KOPT-K1 (cell line): ENCODE measurements around the gene ZDHHC11B.
"Not testable (repeated sequence)": the region's sequence is repeated elsewhere in the genome, so short reads cannot be mapped to it uniquely, and the experiment has no call there.

Source experiments
- H3K27ac ChIP-seq: fragments of 200-600 bp; sonication (generic); 2 replicates; pipeline ENCODE4 v1.5.1; 2016; ENCODE audit warnings: antibody characterized with exemption, mild to moderate bottlenecking, low read depth, low read length; ENCODE audit not compliant: poor library complexity, severe bottlenecking
- H3K36me3 ChIP-seq: fragments of 200-600 bp; sonication (generic); 2 replicates; pipeline ENCODE4 v1.5.1; 2017; ENCODE audit warnings: antibody characterized with exemption, mild to moderate bottlenecking, low read length, moderate library complexity; ENCODE audit not compliant: insufficient read depth
- H3K9me3 ChIP-seq: fragments of 200-600 bp; sonication (generic); 2 replicates; pipeline ENCODE4 v1.5.1; 2017; ENCODE audit warnings: antibody characterized with exemption, low read length, mild to moderate bottlenecking; ENCODE audit not compliant: insufficient read depth, poor library complexity, severe bottlenecking

Gene ZDHHC11B

DNA sequence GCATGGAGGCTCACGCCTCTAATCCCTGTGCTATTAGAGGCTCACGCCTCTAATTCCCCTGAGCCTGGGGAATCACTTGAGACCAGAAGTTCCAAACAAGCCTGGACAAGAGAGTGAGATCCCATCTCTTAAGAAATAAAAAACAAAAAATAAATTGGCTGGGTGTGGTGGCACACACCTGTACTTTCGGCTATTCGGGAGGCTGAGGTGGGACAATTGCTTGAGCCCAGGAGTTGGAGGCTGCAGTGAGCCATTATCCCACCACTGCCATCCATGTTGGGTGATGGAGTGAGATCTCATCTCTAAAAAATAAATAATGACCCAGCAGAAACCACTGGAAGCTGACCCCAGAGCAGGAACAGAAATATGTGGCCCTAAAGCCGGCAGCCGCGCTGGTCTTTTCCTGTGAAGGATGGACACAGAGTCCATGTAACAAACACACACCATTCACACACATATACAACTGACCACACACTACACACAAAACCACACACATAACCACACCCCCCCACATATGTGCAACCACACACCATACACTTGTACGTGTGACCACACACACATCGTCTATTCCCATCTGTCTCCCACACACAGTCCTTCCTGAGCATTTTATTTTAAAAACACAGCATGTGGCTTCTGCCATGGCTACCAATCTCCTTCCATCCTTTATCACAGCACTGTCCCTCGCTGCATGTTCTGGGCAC lies 51.6 kb downstream of the ZDHHC11B start:
- H3K36me3 ChIP-seq, H3K27ac ChIP-seq, H3K9me3 ChIP-seq: not testable (repeated sequence)

DNA sequence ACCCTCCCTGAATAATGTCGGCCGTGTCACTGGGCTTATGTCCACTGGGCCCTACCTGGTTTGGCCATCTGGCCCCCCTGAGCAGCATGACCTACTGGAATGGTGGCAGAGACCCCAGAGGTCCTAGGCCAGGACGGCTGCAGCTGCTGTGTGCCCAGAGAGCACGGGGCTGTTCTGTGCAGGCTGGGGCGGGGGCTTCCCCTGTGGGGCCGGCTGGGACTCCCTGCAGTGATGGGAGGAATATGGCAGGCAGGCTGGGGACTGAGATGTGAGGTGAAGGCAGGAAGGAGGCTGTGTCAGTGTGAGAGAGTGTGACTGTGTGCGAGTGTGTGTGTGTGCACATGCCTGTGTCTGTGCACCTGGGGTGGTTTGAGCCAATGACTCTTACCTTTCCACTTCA lies 55.3 kb downstream of the ZDHHC11B start:
- not testable (repeated sequence) for H3K9me3 ChIP-seq, H3K27ac ChIP-seq, H3K36me3 ChIP-seq

DNA sequence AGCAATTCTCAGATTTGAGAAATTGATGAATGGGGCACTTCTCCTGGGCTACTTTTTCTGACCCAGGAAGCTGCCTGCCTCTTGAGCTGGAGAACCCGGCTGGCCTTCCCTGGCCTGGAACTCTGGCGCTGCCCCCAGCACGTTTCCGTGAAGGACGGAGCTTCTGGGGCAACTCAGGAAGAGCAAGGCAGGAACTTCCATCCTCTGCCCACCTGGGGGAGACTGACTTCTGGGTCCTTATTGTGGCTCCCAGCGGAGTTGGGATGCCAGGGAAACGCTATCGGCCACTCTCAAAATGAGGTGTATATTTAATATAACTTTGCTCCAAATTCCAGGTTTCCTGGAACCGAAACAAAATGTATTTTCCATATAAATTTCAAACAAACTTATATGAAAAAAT lies 57.4 kb downstream of the ZDHHC11B start:
- H3K27ac ChIP-seq, H3K9me3 ChIP-seq, H3K36me3 ChIP-seq: not testable (repeated sequence)

DNA sequence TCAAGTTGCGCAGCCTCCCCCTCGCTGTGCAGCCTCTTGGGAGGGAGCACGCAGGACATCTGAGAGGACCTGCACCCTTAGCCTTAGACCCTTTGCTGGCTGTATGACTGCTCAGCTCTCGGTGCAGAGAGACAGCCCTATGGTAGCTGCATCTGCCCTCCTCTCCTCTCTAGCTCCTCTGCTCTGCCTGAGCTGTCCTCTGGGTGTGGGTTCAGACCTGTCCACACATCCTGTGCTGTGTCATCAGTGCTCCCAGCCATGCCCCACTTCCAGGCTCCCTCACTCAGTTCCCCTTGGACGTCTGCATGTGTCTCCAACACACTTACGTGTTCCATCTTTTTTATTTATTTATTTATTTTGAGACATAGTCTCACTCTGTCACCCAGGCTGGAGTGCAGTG lies 60.7 kb downstream of the ZDHHC11B start:
- not testable (repeated sequence) for H3K27ac ChIP-seq, H3K36me3 ChIP-seq
- peaks cover 11% of the 10 kb centered on the region for H3K9me3 ChIP-seq

DNA sequence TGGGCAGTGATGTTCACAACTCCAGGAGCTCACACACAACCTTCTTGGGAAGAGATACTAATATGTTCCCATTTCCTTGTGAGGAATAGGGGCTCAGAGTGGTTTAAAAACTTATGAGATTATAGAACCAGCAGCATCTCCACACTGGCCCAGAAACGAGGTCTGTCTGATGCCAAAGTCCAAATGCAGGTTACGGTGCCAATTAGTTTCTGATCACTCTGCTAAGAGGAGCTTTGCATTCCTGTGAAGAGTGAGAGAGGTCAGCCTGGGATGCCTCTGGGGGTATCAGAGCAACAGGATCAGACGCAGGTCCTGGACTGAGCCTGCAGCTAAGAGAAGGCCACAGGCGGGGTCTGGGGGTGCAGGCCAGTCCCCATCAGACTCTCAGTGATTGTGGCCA lies 61.2 kb downstream of the ZDHHC11B start:
- not testable (repeated sequence) for H3K27ac ChIP-seq, H3K36me3 ChIP-seq
- peaks cover 11% of the 10 kb centered on the region for H3K9me3 ChIP-seq

DNA sequence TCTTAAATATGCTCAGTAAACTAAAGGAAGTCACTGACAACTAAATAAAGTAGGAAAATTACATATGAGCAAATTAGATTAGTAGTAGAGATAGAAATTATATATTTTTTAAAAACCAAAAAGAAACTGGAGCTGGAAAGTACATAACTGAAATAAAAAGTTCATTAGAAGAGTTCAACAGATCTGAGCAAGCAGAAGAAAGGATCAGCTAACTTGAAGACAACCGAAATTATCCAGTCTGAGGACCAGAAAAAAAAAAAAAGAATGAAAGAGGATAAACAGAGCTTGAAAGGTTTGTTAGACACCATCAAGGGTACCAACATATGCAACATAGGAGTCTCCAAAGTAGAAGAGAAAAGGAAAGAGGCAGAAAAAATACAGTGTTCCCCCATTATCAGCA lies 65.2 kb downstream of the ZDHHC11B start:
- H3K27ac ChIP-seq, H3K36me3 ChIP-seq: not testable (repeated sequence)
- peaks cover 11% of the 10 kb centered on the region for H3K9me3 ChIP-seq

DNA sequence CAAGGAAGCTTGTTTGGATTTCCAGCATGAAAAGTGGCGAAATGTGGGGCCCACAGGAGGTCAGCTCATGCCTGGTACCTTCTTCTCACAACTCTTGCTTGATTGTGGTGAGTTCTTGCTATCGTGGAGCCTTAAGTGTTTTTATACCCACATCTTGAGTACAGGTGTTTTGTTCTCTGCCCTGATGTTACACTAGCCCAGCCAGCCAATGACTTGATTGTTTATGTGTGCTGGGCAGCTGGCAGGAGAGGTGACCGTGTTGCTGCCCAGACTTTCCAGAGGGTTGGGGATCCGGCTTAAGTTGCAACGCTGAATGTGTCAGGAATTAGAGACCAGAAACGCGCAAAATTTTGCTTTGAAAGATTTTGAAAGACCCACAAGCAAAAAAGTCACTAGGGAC lies 67.4 kb downstream of the ZDHHC11B start:
- Histone ChIP-seq H3K36me3 (no peaks in the 10 kb centered on the region), H3K27ac (no peak overlapping the region), H3K9me3 (peaks cover 11% of the 10 kb centered on the region)

DNA sequence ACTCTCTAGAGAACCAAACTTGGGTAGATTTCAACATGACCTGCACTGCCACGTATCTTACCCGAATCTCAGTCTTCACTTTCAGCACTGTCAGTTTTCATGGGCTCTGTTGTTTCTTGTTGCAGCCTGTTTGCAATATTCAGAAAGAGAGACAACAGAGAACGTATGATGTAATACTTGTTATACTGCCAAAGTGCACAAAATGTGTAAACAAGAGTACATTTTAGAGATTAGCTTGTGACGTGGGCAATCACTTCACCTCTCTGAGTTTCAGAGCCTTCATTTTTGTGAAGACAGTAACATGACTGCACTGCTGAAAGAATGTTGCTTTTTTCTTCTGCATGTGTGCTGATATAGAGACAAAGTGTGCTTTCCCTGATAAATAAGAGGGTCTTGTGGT lies 67.8 kb downstream of the ZDHHC11B start:
- H3K27ac ChIP-seq, H3K36me3 ChIP-seq: not testable (repeated sequence)
- peaks cover 11% of the 10 kb centered on the region for H3K9me3 ChIP-seq

DNA sequence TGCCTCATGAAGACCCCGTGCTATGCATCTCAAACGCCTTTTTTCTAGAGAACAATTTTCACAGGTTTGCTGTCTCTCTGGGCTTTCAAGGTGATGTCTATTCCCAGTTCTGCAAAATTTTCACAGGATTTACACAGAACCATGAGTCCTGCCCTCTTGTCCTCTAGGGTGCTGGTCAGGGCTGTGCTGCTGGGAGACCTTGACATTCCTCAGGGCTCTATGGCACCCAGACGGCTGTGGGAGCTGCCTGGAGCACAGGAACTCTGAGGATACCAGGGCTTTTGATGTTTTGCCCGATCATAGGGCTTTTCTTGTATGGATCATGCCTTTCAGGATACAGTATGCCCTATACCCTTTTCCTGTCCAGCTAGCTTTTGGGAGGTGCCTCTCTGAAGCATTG lies 68.9 kb downstream of the ZDHHC11B start:
- H3K27ac ChIP-seq, H3K36me3 ChIP-seq: not testable (repeated sequence)
- H3K9me3 ChIP-seq, result peaks cover 19% of the 10 kb centered on the region

DNA sequence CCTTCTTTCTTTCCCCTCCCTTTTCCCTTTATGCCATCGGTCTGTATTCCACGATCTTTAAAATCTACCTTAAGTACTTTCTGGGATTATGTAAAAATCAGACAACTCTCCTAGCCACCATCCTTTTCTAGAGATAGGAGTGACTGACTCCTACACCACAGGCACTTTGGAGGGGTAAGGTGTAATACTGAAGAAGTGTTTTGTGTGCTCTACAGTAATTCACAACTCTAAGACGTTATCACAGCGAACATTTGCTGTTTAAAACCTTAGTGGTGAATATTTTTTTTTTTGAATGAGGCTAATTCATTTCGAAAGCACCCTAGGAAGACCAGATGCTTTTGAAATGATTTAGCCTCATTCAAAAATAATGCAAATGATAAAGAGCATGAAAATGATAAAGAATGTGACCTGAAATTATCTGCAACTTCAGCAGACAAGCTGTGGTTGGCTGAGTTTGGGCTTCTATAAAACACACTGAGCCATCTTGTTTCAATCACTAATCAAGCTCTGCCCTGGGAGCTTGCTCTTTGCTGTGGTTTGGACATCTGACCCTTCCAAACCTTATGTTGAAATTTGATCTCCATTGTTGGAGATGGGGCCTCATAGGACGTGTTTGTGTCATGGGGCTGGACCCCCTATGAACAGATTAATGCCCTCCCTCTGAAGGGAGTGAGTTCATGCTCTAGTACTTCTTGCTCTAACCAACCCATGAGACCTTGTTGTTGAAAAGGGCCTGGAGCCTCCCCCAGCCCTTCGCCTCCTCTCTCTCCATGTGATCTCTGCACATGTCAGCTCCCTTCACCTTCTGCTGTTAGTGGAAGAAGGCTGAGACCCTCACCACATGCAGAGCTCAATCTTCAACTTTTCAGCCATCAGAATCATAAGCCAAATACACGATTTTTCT lies 70.1 kb downstream of the ZDHHC11B start:
- not testable (repeated sequence) for H3K36me3 ChIP-seq, H3K27ac ChIP-seq

DNA sequence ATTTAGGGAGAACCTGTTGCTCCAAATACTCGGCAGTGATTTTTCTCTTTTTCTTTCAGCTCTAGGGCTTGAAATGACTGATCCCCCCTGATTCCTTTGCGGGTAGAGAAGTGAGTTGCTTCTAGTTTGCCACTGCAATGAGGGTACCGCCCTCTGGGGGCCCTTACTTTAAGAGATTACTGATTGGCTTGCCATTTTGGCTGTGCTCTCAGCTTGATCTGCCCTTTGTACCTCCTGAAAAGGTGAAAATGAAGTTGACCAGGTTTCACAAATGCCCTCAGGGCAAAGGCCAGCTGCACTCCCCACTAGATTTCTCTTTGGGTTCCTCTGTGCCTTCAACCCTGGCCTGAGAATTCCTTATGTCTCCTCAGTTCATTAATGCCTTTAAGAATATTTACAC lies 70.8 kb downstream of the ZDHHC11B start:
- H3K27ac ChIP-seq, H3K36me3 ChIP-seq: not testable (repeated sequence)
- H3K9me3 ChIP-seq, result peaks cover 16% of the 10 kb centered on the region

More for the DNA sequence above, 70.1 kb downstream of the ZDHHC11B start:
- peaks cover 15% of the 10 kb centered on the region for H3K9me3 ChIP-seq

DNA sequence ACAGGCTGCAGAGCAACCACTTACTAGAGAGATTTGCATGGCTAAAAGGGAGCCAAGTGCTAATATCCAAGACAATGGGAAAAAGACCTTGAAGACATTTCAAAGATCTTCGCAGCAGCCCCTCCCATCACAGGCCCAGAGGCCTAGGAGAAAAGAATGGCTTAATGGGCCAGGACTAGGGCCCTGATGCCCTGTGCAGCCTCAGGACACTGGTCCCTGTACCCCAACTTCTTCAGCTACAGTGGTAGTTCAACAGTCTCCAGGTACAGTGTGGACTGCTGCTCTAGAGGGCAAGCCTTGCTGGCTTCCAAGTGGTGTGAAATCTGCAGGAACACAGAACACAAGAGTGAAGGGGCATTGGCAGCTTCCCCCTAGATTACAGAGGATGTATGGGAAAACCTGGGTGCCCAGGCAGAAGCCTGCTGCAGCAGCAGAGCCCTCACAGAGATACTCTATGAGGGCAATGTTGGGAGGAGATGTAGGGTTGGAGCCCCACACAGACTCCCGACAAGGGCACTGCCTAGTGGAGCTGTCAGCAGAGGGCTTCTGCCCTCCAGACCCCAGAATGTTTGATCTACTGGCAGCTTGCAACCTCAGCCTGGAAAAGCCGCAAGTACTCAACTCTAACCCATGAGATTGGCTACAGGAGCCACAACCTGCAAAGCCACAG lies 75.5 kb downstream of the ZDHHC11B start:
- not testable (repeated sequence) for H3K27ac ChIP-seq, H3K36me3 ChIP-seq
- peaks cover 16% of the 10 kb centered on the region for H3K9me3 ChIP-seq

DNA sequence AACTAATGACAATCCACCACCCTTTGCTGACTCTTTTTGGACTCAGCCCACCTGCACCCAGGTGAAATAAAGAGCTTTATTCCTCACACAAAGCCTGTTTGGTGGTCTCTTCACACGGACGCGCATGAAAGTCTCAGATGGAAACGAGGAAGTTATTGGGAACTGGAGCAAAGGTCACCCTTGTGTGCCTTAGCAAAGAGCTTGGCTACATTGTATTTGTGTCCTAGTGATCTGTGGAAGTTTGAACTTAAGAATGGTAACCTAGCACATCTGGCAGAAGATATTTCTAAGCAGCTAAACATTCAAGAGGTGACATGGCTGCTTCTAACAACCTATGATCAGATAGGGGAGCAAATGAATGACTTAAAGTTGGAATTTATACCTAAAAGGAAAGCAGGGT lies 76.2 kb downstream of the ZDHHC11B start:
- not testable (repeated sequence) for H3K36me3 ChIP-seq, H3K27ac ChIP-seq
- peaks cover 16% of the 10 kb centered on the region for H3K9me3 ChIP-seq

DNA sequence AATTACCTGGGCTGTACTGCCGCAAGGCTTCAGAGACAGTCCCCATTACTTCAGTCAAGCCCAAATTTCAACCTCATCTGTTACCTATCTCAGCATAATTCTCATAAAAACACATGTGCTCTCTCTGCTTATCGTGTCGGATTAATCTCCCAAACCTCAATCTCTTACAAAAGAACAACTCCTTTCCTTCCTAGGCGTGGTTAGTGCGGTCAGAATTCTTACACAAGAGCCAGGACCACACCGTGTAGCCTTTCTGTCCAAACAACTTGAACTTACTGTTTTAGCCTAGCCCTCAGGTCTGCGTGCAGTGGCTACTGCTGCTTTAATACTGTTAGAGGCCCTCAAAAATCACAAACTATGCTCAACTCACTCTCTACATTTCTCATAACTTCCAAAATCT lies 78.4 kb downstream of the ZDHHC11B start:
- peaks cover 12% of the 10 kb centered on the region for H3K9me3 ChIP-seq
- not testable (repeated sequence) for H3K36me3 ChIP-seq, H3K27ac ChIP-seq
